GM18861 (cell line): Measurements from ENCODE around the gene BRD9.

ENCODE experiments used
- ATAC-seq: cut with Tn5 transposase; IDR thresholded peaks from one replicate; pipeline ENCODE4 v1.9.1; 2021; ENCODE audit not compliant: unreplicated experiment

BRD9 gene

DNA sequence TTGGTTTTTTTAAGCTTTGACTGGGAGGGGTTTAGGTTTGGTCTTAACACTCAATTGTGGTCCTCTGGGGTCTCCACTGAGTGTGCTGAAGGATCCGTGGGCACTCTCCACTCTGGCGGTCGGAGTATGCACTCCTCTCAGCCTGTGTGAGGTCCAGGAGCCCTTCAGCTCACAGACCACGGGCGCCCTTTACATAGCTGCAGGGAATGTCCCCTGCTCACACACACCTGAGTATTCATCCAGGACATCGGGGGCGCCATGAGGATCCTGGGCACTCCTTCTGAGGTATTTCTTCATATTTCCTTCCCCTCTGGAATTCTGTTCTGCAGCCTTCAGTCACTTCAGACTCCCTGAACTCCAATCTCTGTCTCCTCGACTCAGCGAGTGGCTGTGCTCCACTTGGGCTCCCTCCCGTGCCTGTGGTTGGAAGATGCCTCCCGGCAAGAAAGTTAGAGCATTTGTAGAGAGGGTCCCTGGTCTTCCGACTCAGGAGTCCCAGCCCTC, 12.6 kb upstream of the BRD9 start:
- no peak for ATAC-seq

DNA sequence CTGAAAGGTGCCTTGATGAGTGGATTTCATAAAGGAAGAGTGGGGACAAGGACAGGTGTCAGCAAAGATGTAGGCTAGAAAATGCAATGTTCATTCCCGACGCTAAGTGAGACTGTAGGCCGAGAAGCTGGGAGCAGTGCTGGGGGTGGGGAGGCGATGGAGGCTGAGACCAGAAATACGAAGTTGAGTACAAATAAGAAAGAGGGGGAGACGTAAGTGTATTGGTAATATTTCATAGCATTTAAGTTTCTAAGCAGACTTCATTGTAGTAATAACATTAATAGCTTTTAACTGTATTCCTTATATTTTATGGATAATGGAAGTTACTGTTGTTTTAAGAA, 11.1 kb upstream of the BRD9 start:
- ATAC-seq: no peak

DNA sequence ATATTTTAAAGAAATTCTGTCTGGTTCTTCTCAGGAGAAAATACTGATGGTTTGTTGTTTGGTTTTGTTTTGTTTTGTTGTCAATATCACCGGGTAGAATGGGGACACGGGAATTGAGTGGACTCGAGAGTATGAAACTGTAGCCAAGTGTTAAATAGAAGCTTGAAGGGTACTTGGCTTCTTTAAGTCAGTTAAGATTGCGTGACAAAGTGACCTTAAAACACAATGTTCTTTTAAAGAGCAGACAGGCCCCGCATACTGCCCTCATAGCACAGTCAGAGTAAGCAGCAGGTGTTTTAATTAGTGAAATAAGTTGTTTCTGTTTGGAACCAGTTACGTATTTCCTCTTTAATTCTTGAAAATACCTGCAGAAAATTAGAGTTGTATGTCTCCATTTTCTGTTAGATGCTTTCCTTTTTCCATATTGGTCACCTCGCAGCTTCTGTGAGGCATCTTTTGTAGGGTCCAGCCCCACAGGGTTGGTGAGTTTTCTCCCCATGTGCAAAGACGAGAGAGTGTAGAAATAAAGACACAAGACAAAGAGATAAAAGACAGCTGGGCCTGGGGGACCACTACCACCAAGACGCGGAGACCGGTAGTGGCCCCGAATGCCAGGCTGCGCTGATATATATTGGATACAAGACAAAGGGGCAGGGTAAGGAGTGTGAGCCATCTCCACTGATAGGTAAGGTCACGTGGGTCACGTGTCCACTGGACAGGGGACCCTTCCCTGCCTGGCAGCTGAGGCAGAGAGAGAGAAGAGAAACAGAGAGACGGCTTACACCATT, 9.7 kb upstream of the BRD9 start:
- no peak for ATAC-seq

DNA sequence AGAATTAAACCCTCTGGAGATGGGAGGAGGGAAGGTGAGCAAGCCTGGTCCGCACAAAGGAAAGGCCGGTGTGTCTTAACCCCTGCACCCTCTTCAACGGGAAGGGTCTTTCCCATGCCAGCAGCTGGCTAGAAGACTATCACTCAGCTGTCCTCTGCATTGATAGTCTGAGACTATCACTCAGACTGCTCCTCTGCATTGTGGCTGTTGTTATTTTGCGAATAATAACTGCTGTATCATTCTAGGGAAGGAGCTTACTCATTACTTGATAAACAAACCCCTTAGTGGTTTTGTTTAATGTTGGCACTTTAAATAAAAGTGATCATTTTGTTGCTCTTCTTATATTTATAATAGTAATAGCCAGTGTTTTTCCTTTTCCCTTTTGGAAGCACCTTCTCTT, 8.2 kb upstream of the BRD9 start:
- ATAC-seq: no peak

DNA sequence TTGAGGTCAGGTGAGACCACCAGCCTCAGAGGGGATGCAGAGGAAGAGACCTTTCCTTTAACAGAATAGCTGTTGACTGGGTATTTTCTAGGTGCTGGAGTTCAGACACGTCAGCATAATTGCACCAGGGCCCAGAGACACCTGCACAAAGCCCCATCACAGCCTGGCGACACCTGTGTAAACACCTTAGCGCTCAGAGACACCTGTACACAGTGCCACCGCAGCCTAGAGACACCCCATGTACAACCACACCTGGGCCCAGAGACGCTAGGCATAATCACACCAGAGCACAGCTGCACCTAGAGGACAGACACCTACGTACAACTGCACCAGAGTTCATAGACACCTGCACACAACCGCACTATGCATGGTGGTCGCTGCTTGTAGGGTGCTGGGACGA, 1.1 kb upstream of the BRD9 start:
- no peak for ATAC-seq

DNA sequence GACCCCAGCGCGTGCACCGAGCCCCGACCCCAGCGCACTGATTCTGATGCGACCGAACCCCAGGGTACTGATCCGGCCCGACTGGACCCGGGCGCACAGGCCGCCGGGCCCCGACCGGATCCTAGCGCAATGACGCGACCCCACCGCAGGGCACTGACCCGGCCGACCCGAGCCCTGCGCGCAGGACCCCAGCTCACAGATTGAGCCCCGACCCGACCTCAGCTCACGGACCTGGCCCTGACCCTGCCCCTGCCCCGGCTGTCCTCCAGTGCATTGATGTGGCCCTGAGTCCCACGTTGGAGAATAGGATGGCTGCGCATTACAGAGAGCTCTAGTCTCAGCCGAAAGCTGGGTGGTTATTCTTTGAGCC, 521 bp upstream of the BRD9 start:
- no peak for ATAC-seq

DNA sequence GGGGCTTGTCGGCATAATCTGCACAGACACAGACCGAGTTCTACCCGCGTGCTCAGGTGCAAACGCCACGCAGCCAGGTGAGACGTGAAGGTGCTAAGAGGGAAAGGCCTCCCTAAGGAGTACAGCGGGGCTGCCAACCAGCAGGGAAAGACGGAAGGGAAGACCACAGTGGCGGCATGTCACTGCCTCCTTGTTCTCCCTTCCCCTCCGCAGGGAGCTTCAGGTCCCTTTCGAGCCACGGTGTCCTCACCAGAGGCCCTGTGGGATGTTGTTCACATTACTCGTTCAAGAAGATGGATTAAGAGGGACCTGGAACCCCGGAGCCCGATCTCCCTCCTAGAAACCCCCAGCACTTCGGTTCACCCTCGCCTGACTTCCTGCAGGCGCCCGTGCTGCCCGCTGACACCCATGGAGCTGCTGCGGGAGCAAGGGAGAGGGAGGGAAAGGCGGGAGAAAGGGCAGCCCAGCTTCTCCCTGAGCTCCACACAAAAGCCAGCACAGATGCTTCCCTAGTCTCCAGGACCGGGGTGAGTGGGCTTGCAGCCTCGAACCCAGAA, 686 bp downstream of the BRD9 start:
- no peak for ATAC-seq

DNA sequence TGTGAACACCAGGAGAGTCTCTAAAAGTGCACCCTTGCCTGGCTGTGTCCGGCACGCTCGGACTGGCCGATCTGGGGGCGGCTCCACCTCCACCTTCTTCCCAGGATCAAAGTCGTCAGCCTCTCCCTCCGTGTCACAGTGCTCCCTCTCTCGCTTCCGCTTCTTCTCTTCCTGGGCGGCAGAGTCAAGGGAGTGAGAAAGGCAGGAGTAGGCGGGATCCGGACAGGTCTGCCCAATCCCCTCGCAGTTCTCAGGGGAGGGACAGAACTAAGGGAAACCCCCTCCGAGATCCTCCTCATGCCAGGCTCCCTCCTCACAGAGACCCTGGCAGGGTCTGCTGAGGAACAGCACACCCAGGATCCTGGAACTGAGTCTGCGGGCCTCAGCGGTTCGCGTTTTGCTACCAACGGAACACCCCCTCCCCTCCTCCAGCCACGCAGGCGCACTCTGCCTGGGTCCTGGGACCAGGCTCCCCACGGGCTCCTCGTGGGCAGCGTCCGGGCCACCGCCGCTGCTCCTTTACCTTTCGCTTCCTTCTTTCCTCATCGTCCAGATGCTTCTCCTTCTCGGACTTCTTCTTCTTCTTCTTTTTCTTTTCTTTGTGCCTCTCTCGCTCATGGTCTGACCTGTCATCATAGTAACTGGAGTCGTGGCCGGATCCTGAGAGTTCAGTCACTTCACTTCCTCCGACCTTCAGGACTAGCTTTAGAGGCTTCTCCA, 1.3 kb downstream of the BRD9 start:
- ATAC-seq: no peak

DNA sequence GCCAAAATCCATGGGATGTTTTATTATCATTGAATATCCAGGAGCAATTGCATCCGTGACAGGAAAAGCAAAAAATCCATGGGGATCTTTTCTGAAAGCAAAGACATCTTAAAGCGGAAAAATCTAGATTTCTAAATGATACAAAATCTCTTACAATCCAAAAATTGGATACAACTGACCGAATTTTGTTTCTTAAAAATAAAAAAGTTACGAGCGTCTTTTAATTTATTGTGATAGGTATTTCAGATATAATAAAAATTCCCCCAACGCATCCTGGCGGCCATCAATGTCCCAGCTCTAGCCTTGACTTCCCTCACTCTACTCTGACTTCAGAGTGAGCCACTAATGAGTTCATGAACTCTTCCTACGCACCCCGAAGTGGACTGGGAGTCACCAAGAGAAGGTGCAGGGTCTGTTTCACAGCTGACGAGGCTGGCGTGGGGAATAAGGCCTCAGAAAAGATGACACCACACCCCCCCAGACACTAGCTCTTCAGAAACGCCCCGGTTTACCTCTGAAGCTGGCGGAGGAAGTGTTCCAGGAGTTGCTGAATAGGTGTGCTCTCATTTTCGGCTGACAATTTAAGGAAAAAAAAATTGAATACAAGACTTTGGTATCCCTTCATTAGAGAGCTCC, 3.4 kb downstream of the BRD9 start:
- ATAC-seq: no peak

DNA sequence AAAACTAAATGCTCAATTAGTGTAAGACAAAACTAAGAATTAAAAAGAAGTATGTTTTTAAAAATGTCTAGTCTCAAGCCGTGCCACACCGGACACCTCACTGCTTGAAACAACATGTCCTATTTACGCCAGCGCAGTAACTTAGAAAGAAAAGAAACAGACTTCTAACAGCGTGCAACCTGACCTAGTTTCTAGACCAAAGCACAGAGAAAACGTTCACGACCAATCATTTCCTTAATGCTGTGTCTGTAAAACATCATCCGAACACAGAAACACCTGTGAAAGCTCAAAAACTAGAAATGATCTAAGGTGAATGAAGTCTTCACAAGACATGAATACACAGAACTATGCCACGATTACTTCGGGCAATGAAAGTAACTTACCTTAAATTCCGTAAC, 4.0 kb downstream of the BRD9 start:
- ATAC-seq: no peak

DNA sequence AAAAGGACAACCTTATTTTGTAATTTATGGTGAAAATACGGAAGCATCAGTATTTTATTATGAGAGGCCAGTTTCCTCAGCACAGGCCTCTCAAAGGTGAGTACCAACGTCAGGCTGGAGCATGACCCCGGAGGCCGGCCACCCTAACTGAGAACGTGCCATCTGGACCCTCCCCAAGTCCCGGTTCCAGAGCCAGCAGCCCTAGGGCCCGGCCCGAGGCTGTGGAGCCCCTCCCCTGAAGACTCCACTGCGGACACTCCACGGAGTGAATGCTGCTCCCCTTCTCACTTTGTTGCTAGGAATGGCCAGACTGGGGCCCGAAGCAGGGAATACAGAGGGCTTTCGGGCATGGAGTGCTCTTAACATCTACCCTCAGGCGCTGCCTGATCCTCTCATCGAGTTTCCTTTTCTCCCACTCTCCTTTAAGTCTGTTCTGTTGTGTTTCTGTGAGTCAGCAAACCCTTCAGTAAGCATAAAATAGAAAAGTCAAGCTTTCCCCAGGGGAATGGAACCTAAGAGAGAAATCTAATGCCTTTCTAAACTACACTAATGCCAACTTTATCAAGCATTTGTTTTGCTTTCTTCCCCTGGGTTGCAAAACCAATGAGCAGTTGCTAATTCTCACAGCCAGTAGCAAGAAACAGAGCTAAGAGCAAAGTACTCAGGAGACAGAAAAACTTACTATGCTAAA, 4.5 kb downstream of the BRD9 start:
- no peak for ATAC-seq

DNA sequence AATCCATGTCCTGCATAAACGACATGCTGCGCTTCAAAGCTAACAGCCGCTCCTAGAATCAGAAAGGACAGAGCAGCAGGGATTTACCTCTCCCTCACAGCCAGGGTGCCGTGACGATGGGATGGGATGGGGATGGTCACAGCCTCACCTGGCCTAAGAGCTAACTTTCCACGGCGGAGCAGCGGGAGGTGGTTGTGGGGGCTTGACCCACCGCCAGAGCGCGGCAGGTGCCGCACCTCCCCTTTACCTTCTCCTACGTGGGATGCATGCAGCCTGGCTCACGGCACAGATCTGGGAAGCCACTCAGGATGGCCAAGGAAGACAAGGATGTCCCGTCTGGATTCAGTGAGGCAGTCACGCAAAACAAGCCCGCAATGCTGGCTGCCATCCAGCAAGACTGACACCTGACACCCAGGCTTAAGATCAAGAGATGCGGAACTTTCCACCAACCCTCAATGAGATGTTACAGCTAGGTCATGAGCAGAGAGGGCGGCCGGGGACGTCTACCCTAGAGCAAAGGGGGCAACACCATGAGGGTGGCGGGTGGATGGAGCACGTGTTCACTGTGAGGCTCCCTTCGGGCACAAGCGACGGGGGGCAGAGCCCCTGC, 5.8 kb downstream of the BRD9 start:
- no peak for ATAC-seq

DNA sequence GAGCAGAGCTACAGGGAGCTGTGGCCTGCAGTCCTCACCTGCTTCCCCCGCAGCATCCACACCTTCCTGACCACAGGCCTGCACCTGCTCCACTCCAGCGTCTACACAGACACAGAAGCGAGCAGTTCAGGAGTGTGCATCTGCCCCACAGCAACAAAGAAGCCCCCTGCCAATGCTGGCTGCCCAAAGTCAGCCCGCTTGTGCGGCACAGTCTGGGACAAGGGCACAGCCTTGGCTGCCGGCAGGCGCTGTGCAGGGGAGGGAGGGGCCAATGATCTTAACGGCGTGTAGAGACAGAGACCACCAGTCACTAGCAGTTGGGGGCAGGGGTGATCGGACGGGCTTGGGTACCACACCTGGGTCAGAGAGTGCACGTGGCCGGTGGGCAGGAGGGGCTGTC, 6.6 kb downstream of the BRD9 start:
- ATAC-seq: no peak

DNA sequence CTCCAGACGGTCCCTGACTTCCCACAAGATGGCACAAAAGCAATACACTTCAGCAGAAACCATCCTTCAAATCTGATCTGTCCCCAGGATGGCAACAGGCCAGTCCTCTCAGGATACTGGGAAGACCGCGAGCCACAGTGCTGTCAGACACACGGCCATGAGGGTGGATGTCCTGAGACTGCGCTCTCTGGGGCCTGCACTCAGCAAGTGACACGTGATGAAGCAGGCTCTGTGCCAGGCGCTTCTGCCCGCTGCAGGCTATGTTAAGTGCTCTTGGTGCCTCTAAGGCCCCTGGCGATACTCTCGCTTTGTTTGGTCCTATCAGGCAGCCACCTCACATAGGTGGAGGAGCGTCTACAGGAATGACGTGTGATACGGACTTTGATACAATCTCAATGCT, 7.1 kb downstream of the BRD9 start:
- ATAC-seq: no peak

DNA sequence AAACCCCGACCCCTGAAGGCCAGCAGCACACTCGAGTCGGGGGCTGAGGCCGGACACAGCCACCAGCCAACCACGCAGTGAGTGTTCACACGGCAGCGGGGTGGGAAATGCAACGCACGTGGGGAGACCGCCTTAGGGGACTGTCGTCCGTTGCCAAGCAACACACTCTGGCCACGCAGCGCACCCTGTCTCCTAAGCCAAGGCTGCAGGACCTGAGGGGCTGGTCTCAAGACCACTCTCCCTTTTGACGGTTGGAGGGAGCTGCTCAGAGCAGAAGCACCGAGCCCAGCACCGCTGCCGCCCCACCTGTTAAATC, 7.5 kb downstream of the BRD9 start:
- no peak for ATAC-seq

DNA sequence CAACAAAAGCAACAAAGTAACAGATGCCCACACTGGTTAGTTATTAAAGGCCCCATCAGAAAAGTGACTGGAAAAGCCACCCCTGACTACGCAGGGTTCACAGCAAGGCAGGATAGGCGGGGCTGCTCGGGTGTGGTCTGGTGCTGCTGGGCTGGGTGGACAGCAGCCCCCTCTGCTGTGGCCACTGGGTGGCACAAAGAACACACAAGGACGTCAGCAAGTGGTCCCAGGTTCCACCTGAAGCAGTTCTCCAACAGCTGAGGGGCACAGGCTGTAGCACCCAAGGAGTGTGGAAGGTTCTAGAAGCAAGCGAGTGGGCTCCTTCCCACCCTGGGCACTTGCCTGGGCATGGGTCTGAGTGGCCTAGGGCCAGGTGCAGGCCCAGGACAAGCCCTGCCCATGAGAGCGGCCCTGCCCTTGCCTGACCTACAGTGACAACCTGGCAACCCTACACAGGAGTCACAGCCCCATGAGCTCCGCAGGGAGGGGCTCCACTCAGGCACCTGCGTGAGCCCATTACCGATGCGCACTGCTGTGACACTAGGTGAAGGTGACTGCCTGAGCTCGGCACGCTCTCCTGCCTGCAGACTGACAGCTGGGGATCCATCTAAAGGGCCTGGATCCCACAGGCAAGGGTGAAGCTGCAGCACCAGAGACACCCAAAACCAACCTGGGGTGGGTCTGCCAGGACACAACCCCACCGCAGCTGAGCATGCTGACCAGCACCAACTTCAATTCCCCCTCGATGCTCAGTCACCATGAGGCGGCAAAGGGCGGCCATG, 8.1 kb downstream of the BRD9 start:
- no peak for ATAC-seq

DNA sequence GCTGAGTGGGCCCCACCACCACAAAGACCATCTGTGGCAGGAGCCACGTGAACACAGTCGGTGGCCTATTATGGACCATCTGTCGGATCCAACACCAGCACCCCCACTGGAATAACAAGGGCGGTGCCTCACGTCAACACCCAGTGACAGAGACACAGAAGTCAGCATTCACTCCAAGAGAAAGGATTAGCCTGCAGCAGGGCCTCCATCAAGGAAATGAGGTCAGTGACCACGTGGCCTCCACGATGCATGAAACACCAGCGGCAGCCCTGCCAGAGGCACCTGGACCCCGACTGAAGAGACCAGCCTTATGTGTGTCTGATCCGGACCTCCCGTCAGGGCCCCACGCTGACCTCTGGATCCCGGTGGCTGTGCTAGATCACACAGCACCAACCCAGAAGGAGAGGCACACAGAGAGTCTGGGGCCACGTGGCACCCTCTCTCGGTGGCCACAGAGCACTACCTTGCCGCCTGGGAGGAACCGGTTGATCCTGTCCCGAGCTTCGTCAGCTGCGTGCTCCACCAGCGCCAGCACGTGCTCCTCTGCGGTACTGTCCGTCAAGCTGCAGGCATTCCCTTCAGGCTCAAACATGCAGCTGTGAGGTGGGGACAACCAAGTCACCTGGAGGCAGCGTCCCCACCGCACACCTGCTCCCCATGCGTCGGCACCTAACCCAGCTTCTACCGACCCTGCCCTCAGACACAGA, 9.0 kb downstream of the BRD9 start:
- no peak for ATAC-seq

DNA sequence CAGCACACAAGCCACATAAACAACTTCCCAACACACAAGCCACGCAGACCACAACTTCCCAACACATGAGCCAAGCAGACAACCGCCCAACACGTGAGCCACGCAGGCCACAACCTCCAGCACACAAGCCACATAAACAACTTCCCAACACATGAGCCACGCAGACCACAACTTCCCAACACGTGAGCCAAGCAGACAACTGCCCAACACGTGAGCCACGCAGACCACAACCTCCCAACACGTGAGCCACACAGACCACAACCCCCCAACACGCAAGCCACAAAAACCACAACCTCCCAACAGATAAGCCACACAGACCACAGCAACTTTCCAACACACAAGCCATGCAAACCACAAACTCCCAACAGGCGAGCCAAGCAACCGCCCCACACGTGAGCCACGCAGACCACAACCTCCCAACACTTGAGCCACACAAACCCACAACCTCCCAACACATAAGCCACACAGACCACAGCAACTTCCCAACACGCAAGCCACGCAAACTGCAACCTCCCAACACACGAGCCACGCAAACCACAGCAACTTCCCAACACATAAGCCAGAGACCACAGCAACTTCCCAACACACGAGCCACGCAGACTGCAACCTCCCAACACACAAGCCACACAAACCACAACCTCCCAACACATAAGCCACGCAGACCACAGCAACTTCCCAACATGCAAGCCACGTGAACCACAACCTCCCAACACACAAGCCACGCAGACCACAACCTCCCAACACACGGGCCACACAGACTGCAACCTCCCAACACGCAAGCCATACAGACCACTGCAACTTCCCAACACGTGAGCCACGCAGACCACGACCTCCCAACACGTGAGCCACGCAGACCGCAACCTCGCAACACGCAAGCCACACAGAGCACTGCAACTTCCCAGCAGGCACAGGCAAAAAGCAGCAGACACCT, 10.1 kb downstream of the BRD9 start:
- no peak for ATAC-seq

DNA sequence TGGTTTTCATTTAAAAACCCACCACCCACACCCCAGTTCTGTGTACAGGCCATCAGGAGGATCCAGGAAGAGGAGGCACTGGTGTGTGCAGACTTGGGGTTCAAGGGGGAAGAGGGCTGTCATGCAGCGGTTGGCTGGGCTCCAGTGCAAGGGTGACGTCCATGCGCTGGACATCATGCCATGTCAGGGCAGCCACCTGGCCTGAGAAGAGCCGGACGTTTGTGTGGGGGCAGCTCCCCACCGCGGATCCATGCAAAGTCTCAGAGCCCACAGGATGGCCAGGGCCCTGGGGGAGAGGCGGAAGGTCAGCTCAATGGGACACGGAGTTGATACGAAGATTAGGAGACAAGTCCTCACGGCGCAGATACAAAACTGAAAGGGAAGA, 11.1 kb downstream of the BRD9 start:
- ATAC-seq: no peak
